Heart right ventricle (tissue), 16 donors: ENCODE measurements around the gene C2orf74. TPM values are rescaled to one million over a fixed set of nuclear protein-coding genes. Genes with fewer than 3 reads are reported as not detected.

ENCODE experiments used
- ATAC-seq, 8 donors: fragments of 200-7000 bp; cut with Tn5 transposase; one replicate each; pipeline ENCODE4 v1.9.1; 2020; ENCODE audit warnings: mild to moderate bottlenecking in 8 of 8, moderate library complexity in 8 of 8, moderate number of reproducible peaks in 1 of 8
- DNase-seq, 2 donors: peaks; one replicate each; pipeline ENCODE4 v3.0.0-alpha.2; 2020
- H3K27ac ChIP-seq, 10 donors: fragments of 200-600 bp; sonication (generic) in 2 of 10; one replicate each; pipeline versions ENCODE4 v1.5.0 to v1.8.0; 2020 to 2022; ENCODE audit warnings: mild to moderate bottlenecking in 3 of 10
- H3K27me3 ChIP-seq, 7 donors: fragments of 200-600 bp; one replicate each; pipeline ENCODE4 v1.8.0; 2021 to 2022; ENCODE audit warnings: mild to moderate bottlenecking in 2 of 7
- H3K36me3 ChIP-seq, 9 donors: fragments of 200-600 bp; sonication (generic) in 1 of 9; one replicate each; pipeline versions ENCODE4 v1.5.0 to v1.8.0; 2020 to 2022; ENCODE audit warnings: mild to moderate bottlenecking in 2 of 9
- H3K4me1 ChIP-seq, 9 donors: fragments of 200-600 bp; sonication (generic) in 1 of 9; one replicate each; pipeline versions ENCODE4 v1.5.0 to v1.8.0; 2020 to 2022; ENCODE audit warnings: mild to moderate bottlenecking in 4 of 9
- H3K4me3 ChIP-seq, 10 donors: fragments of 200-600 bp; sonication (generic) in 2 of 10; one replicate each; pipeline versions ENCODE4 v1.5.0 to v1.8.0; 2020 to 2022; ENCODE audit warnings: mild to moderate bottlenecking in 7 of 10, moderate library complexity in 2 of 10
- H3K9me3 ChIP-seq, 11 donors: fragments of 200-600 bp in 10 of 11; sonication (generic) in 2 of 11; one replicate each; pipeline versions ENCODE4 v1.5.0 to v1.8.0; 2013 to 2022; ENCODE audit warnings: mild to moderate bottlenecking in 2 of 11, control low read depth in 1 of 11, moderate library complexity in 1 of 11
- WGBS, 2 donors: extraction: QIAGEN DNeasy Blood & Tissue Kit; methylation state at CpG; one replicate each; pipeline ENCODE4 v1.1.7; 2013; ENCODE audit warnings: inconsistent platforms in 1 of 2; 5-methylcytosine and 5-hydroxymethylcytosine counted together
- intact Hi-C, 10 donors: fragments of 100-400 bp; cut with DNase I; formaldehyde crosslinking; loops; one replicate each; pipeline versions ENCODE4 v1.11.1 to v1.14.2; 2022
- polyA plus RNA-seq, 2 donors: library from polyadenylated mRNA; stranded (reverse); fragments of 200-250 nt; gene quantifications; one replicate each; pipeline ENCODE4 v1.2.3, GENCODE V29; 2013
- total RNA-seq, 10 donors: library from RNA; stranded (reverse); fragmentation: NEBNext Ultra II Directional in 3 of 10; extraction: Animal tissue kit (Norgen Biotek cat#: 25700) in 3 of 10; gene quantifications; one replicate each; pipeline versions ENCODE4 v1.2.1 to v1.2.4, GENCODE V29; 2021 to 2023
- TF ChIP-seq, protein P1 (sequence below), 9 donors: fragments of 200-600 bp; sonication (generic) in 2 of 9; IDR thresholded peaks; one replicate each; pipeline versions ENCODE4 v1.5.0 to v1.8.0; 2021 to 2022; ENCODE audit warnings: antibody characterized with exemption in 9 of 9, mild to moderate bottlenecking in 5 of 9, moderate library complexity in 1 of 9
- donor health status: Arrhythmogenic right ventricular cardiomyopathy.
- donor health status: ischemic (EF 13 %, LVEDD 7.1; RV severe dilation, severe dysfunction).
- donor health status: healthy with polysubstance abuse.
- donor health status: DM: no; HTN: yes; CAD: no.
- donor health status: DM: no; HTN: no; CAD: no.
- donor health status: ischemic (EF 25% LVEDD 6.9; RV normal size, moderate dysfunction).
- donor health status: ischemic (EF 25% LVEDD 5.7; RV mildly dilated, moderate dysfunction).
- donor health status: healthy.
- donor health status: DM: yes; HTN: yes; CAD: no.
- donor health status: Ischemic cardiomyopathy.
- donor health status: ischemic (EF 35%, LVEDD 5.7; RV mildly dilated, moderate dysfunction).
- donor health status: nonischemic (EF 11% LVEDD 7.7; RV severe dilation, severe dysfunction).
- donor health status: DM: yes; HTN: yes; CAD: no.
- donor health status: PGD.
- donor health status: ischemic (EF 29% LVEDD 5.4; RV normal size, mild dysfunction).
- donor health status: nonischemic (EF 23%, LVEDD 6.1; RV moderate dilation, normal function).

The C2orf74 gene
- total and polyA plus RNA-seq, 12 donors: 16.5 to 39.0 (median 24.0) TPM

- ATAC-seq: no peak
- intact Hi-C loops: no loop called here
- DNase-seq: no peak
- Histone ChIP-seq H3K27ac (no peak overlapping the region), H3K4me3 (no peak overlapping the region), H3K36me3 (peaks cover 0 to 43% (median 5%) of the 10 kb centered on the region in 9 donors), H3K4me1 (peaks cover 0 to 16% (median 12%) of the 10 kb centered on the region in 9 donors), H3K9me3 (no peaks in the 10 kb centered on the region), H3K27me3 (no peaks in the 10 kb centered on the region)
- WGBS, 2 donors: 91 to 92% methylated on average over 6 of the region's 6 CpGs
- TF ChIP-seq, protein P1, sequence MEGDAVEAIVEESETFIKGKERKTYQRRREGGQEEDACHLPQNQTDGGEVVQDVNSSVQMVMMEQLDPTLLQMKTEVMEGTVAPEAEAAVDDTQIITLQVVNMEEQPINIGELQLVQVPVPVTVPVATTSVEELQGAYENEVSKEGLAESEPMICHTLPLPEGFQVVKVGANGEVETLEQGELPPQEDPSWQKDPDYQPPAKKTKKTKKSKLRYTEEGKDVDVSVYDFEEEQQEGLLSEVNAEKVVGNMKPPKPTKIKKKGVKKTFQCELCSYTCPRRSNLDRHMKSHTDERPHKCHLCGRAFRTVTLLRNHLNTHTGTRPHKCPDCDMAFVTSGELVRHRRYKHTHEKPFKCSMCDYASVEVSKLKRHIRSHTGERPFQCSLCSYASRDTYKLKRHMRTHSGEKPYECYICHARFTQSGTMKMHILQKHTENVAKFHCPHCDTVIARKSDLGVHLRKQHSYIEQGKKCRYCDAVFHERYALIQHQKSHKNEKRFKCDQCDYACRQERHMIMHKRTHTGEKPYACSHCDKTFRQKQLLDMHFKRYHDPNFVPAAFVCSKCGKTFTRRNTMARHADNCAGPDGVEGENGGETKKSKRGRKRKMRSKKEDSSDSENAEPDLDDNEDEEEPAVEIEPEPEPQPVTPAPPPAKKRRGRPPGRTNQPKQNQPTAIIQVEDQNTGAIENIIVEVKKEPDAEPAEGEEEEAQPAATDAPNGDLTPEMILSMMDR (IDR thresholded peaks at IDR 0.05): no peak
Measured at GRCh38 chr2:61149074-61149473, 12.9 kb upstream of the C2orf74 start.

GRCh38 chr2:61151436-61151835, 10.6 kb upstream of the C2orf74 start:
- TF ChIP-seq, protein P1 (IDR thresholded peaks at IDR 0.05): no peak
- ATAC-seq: no peak
- DNase-seq: no peak
- Histone ChIP-seq H3K36me3 (peaks cover 0 to 43% (median 5%) of the 10 kb centered on the region in 9 donors), H3K27me3 (no peaks in the 10 kb centered on the region), H3K4me3 (no peak overlapping the region), H3K9me3 (no peaks in the 10 kb centered on the region), H3K4me1 (peaks cover 0 to under 1% (median 0%) of the 10 kb centered on the region in 9 donors), H3K27ac (no peak overlapping the region)
- intact Hi-C loops: no loop called here
- WGBS, 2 donors: 100% methylated on average over 1 of the region's 1 CpG

- Histone ChIP-seq H3K27me3 (no peaks in the 10 kb centered on the region), H3K4me1 (peaks cover 0 to 6% (median 0%) of the 10 kb centered on the region in 9 donors), H3K4me3 (no peak overlapping the region), H3K27ac (no peak overlapping the region), H3K36me3 (peaks cover 0 to 49% (median 13%) of the 10 kb centered on the region in 9 donors), H3K9me3 (peaks cover 0 to 17% (median 0%) of the 10 kb centered on the region in 11 donors)
- DNase-seq: no peak
- ATAC-seq: no peak
- TF ChIP-seq, protein P1 (IDR thresholded peaks at IDR 0.05): no peak
- WGBS, 2 donors: 94 to 97% methylated on average over 5 of the region's 5 CpGs
- intact Hi-C loops: no loop called here
Measured at GRCh38 chr2:61157371-61158003, 4.5 kb upstream of the C2orf74 start.

DNA sequence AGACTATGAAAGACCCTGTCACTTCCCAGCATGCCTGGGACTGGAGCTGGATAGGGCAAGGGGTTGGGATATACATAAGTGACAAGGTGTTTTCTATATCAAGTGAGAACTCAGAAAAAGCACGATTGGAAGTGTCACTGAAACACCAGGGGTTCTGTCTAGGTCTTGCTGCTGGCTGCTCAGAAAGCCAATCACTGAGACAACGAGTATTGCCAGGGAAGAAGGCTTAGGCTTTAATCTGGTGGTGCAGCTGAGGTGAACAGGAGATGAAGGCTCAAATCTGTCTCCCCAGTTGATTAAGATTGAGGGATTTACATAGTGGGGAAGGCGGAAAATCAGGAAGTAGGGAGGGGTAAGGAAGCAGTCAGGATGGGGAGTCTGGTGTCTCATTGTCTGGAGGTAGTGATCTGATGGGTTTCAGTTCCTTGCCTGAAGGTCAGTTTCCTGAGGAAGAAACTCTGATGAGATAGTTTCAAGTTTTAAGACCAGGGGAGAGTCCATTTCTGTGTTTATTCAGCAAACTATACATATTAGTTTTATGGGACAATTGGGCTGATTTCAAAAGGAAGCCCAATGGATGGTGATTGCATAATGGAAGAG, 3.5 kb upstream of the C2orf74 start:
- peaks cover 0 to 58% (median 16%) of the 10 kb centered on the region in 9 donors for H3K36me3 ChIP-seq
- TF ChIP-seq, protein P1 (IDR thresholded peaks at IDR 0.05): no peak
- 61 to 64% methylated on average over 3 of the region's 3 CpGs for WGBS, 2 donors

More for the DNA sequence above, 3.5 kb upstream of the C2orf74 start:
- Histone ChIP-seq H3K27ac (no peak overlapping the region), H3K9me3 (peaks cover 0 to 17% (median 0%) of the 10 kb centered on the region in 11 donors), H3K27me3 (no peaks in the 10 kb centered on the region), H3K4me3 (no peak overlapping the region), H3K4me1 (peaks cover 0 to 6% (median 0%) of the 10 kb centered on the region in 9 donors)
- DNase-seq (no peak), ATAC-seq (no peak)
- intact Hi-C loops: no loop called here
